T-helper 9 cell (primary cell): Measurements from ENCODE around the gene ARHGEF39.
"Not testable (repeated sequence)": the region's sequence is repeated elsewhere in the genome, so short reads cannot be mapped to it uniquely, and the experiment has no call there.

Source experiments
- DNase-seq: peaks from one replicate; pipeline ENCODE4 v3.0.0-alpha.2; 2020

Gene ARHGEF39

DNA sequence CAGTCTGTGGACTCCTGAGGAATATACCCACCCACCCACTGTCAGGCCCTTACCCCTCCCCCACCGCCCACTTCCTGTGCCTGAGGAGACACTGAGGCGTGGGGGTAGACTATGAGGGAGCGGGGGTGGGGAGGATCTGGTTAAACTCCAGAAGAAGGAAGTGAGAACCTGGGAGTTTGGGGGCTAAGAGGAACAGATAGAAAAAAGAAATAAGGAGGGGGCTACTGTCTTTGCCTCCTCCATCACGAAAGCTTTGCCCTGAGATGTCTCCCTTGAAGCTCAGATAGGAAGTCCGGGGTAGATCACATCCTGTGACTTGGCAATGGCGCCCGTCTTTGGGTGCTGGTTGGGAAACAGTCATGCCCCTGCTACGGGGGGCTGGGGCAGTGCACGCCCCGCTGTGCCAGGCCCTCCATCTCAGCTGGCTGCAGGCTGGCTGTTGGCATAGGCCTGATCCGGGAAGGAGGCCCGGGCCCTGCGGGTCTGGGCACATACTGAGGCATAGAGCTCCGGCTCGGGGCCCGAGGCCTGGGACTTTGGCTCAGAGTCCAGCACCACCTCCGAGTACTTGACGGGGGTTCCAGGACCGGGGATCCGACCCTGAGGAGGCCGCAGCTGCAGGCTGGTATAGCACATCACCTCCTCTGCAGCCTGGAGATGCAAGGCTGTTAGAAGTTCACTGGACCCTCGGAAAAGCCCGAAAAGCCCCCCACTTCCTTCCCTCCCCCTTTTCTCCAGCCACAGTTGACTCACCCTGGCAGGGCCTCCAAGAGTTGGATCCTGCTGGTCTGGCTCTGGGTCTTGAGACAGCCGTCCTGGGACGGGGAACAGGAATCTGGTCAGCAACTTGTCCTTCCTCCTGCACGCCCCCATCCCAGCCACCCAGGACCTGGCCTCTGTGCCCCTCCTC lies 15.3 kb downstream of the ARHGEF39 start:
- peak; percentile 23 for DNase-seq

- DNase-seq = peak; percentile 90
These were observed 18.3 kb downstream of the ARHGEF39 start for GRCh38 chr9:35646533-35647265.

DNA sequence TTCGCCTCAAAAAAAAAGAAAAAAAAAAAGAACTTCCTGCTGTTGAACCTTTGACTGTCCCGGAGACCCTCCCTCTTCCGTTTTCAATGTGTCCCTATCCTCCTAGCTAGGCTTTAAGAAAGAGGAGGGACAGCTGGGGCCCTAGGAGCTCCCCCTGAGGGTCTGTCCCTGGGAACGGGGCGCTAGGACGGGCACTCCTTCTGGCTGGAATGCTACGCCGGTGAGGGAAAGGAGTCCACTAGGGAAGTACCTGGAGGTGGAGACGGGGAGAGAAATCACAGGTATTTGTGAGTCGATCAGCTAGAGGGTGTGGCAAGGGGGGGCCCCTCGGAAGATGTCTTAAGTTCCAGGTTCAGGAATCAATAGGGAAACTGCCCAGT lies 18.9 kb downstream of the ARHGEF39 start:
- DNase-seq = no peak

GRCh38 chr9:35645736-35646135 lies 19.3 kb downstream of the ARHGEF39 start:
- DNase-seq = not testable (repeated sequence)

DNA sequence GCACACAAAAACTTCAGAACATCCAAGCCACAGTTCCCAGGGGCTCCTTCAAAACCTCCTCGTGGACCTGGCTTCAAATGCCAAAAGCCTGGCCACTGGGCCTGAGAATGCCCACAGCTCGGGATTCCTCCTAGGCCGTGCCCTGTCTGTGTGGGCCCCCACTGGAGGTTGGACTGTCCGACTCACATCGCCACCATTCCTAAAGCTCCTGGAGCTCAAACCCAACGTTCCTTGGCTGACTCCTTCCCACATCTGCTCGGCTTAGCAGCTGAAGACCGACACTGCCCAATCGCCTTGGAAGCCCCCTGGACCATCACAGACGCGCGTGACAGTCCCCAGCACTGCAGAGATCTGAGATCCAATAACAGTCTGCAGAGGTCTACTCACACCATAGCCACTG lies 21.9 kb downstream of the ARHGEF39 start:
- DNase-seq = no peak

- DNase-seq = not testable (repeated sequence)
These were observed 23.5 kb downstream of the ARHGEF39 start for GRCh38 chr9:35641478-35641877.

DNA sequence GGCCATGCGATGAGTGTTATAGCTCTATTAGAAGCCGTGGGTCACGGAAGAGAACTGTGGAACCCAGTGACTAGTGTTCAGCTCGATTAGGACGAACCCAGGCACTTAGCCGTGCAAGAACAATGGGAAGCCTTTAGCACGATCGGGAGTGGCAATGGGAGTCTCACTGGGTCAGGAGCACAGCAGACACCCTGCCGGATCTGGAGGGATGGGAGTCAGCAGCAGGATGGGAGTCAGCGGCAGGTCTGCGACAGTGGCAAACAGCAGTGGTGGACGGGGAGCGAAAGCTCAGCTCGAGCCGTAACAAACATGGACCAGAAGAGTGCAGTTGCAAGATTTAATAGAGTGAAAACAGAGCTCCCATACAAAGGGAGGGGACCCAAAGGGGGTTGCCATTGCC lies 24.6 kb downstream of the ARHGEF39 start:
- DNase-seq = not testable (repeated sequence)

GRCh38 chr9:35639631-35640030 lies 25.4 kb downstream of the ARHGEF39 start:
- no peak for DNase-seq

DNA sequence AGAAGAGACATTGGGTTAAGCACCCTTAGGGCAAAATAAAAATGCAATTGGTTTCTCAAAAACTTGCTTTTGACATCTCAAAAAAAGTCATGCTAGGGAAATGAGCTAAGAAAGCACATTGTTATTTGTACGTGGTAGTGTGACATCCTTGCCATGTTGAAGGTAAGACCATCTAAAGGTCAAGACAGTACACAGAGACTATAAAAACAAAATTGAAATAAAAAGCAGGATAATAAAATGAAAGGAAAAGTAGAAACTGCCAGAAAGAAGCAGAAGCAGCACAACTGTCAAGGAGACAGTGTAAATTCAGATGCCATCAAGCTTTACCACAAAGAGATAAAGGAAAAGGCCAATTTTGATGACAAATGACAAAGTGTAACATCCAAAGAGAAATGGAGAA lies 25.8 kb downstream of the ARHGEF39 start:
- not testable (repeated sequence) for DNase-seq

GRCh38 chr9:35638751-35639150 lies 26.2 kb downstream of the ARHGEF39 start:
- not testable (repeated sequence) for DNase-seq

DNA sequence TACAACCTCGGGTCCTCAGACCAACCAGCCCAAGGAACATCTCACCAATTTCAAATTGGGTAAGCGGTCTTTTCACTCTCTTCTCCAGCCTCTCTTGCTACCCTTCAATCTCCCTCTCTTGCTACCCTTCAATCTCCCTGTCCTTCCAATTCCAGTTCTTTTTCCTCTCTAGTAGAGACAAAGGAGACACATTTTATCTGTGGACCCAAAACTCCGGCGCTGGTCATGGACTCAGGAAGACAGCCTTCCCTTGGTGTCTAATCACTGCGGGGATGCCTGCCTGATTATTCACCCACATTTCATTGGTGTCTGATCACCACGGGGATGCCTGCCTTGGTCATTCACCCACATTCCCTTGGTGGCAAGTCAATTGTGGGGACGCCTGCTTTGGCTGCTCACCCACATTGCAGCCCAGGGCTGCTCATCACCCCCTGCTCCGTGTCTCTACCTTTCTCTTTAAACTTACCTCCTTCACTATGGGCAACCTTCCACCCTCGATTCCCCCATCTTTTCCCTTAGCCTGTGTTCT lies 27.5 kb downstream of the ARHGEF39 start:
- not testable (repeated sequence) for DNase-seq

DNA sequence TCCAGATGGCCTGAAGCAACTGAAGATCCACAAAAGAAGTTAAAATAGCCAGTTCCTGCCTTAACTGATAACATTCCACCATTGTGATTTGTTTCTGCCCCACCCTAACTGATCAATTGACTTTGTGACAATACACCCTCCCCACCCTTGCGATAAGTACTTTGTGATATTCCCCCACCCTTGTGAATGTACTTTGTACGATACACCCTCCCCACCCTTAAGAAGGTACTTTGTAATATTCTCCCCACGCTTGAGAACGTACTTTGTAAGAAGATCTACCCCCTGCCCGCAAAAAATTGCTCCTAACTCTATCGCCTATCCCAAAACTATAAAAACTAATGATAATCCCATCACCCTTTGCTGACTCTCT lies 28.1 kb downstream of the ARHGEF39 start:
- not testable (repeated sequence) for DNase-seq

GRCh38 chr9:35636135-35636876 lies 28.7 kb downstream of the ARHGEF39 start:
- no peak for DNase-seq

- DNase-seq = no peak
These were observed 29.3 kb downstream of the ARHGEF39 start for GRCh38 chr9:35635730-35636129.

- DNase-seq = no peak
These were observed 35.4 kb downstream of the ARHGEF39 start for GRCh38 chr9:35629597-35629996.

GRCh38 chr9:35628389-35628991 lies 36.5 kb downstream of the ARHGEF39 start:
- DNase-seq = no peak

DNA sequence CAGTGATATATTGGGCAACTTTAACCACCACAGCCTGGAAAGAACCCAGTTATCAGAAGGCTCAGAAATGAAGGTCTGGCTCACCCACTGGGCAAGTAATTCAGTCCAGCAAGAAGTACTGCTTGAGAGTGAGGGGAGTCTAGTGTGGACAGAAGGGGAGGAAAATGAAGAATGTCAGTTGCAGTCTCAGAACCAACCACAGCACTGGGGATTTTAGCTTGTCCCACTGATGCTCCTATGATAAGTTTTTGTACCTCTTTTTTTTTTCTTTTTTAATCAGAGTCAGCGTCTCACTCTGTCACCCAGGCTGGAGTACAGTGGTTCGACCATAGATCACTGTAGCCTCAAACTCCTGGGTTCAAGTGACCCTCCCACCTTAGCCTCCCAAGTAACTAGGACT lies 37.4 kb downstream of the ARHGEF39 start:
- no peak for DNase-seq

DNA sequence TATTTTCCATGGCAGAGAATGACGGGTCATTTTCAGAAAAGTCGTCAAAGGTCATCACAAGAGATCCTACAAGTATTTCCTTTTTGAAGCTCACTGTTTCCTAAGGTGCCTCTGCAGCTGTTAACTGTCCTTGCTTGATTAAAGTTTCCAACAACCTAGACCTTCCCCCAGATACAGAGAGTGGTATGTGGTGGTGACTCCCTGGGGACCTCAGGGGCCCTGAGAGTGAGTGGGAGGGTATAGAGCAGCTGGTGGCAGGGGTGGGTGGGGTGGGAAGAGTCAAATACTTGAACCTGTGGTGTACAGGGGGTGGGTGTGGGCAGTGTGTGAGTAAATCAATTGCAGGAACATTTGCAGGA lies 45.2 kb downstream of the ARHGEF39 start:
- no peak for DNase-seq

- DNase-seq = no peak
These were observed 45.9 kb downstream of the ARHGEF39 start for GRCh38 chr9:35618854-35619799.

DNA sequence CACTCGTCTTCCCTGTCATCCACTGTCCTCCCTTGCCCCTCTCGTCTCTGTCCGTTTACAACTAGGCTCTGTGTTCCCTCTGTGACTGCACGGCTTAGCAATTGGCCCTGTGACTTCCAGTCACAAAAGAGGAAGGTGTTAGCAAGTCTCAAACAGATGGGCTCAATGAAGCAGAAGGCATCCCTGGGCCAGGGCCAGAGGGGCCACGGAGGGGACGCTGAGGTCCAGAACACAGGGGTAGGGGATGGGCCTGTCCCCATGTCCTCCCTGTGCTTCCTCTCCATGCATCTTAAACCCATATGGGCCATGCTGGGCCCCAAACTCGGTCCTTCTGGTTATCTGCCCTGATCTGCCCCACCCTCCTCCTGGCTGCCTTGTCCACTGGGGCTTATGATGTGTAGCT lies 46.7 kb downstream of the ARHGEF39 start, which contains the start of gene CD72:
TSS of gene CD72 (minus strand) at position 89 of the 403 bp plus-strand sequence. CDS start 110 bp downstream, outside the sequence.
- no peak for DNase-seq

GRCh38 chr9:35617548-35617947 lies 47.4 kb downstream of the ARHGEF39 start:
- DNase-seq = no peak
